ENCODE results near the gene ABI1. TPM values are rescaled to one million over a fixed set of nuclear protein-coding genes. Genes with fewer than 3 reads are reported as not detected.

Gene ABI1
- total RNA-seq, 1 experiment from 2014 or later = 33.9 TPM

- Mint-ChIP-seq H3K27me3 (ENCODE audit: low read depth) (no peaks in the 10 kb centered on the region), H3K4me1 (no peaks in the 10 kb centered on the region), H3K4me3 (no peak overlapping the region), H3K27ac (no peak overlapping the region), H3K36me3 (peaks cover 4% of the 10 kb centered on the region), H3K9me3 (no peaks in the 10 kb centered on the region)
- DNase-seq (ENCODE audit: low spot score) (no peak), ATAC-seq (no peak)
- TF ChIP-seq ZMAT4 (CRISPR knock-in tag; IDR thresholded peaks at IDR 0.05) (no peak), USF1 (CRISPR knock-in tag; IDR thresholded peaks at IDR 0.05) (no peak), NFE2L1 (CRISPR knock-in tag; IDR thresholded peaks at IDR 0.05) (no peak), AR (CRISPR knock-in tag; IDR thresholded peaks at IDR 0.05) (no peak), ZNF317 (CRISPR knock-in tag; IDR thresholded peaks at IDR 0.05; ENCODE audit: borderline replicate concordance, low read depth) (no peak), ATF1 (CRISPR knock-in tag; IDR thresholded peaks at IDR 0.05) (no peak), HMGXB4 (CRISPR knock-in tag; IDR thresholded peaks at IDR 0.05) (no peak)
- ChIA-PET CTCF (interaction anchor here (0.7 to 0.8 kb wide), 2 partner anchors 37 to 244 kb away, joined by 3 read pairs; partner anchors contain the start of gene ABI1), POLR2A (no interaction called here)
Observed at GRCh38 chr10:26824015-26824690, 36.6 kb downstream of the ABI1 start.

GRCh38 chr10:26821699-26822570 lies 38.8 kb downstream of the ABI1 start:
- H3K4me3 Mint-ChIP-seq = no peak overlapping the region
- no peaks in the 10 kb centered on the region for H3K27me3 Mint-ChIP-seq (ENCODE audit: low read depth)
- H3K9me3 Mint-ChIP-seq = no peaks in the 10 kb centered on the region
- H3K4me1 Mint-ChIP-seq = no peaks in the 10 kb centered on the region
- POLR2A ChIA-PET = no interaction called here
- TF ChIP-seq OVOL2 (CRISPR knock-in tag; IDR thresholded peaks at IDR 0.05; ENCODE audit: borderline replicate concordance) = no peak
- TF ChIP-seq ATF6 (CRISPR knock-in tag; IDR thresholded peaks at IDR 0.05) = no peak
- no peak for TF ChIP-seq SP1 (CRISPR knock-in tag; conservative IDR thresholded peaks at IDR 0.05)
- TF ChIP-seq ZNF671 (CRISPR knock-in tag; IDR thresholded peaks at IDR 0.05) = no peak
- no peak for TF ChIP-seq ZNF263 (CRISPR knock-in tag; IDR thresholded peaks at IDR 0.05; ENCODE audit: low read depth)
- TF ChIP-seq ZMAT4 (CRISPR knock-in tag; IDR thresholded peaks at IDR 0.05) = no peak
- TF ChIP-seq ATF3 (CRISPR knock-in tag; conservative IDR thresholded peaks at IDR 0.05) = no peak
- no peak for TF ChIP-seq RELA (CRISPR knock-in tag; IDR thresholded peaks at IDR 0.05; ENCODE audit: borderline replicate concordance)
- no peak for TF ChIP-seq ZNF416 (CRISPR knock-in tag; IDR thresholded peaks at IDR 0.05)
- TF ChIP-seq ZBTB43 (CRISPR knock-in tag; IDR thresholded peaks at IDR 0.05) = no peak
- no peak for TF ChIP-seq ZNF532 (CRISPR knock-in tag; IDR thresholded peaks at IDR 0.05; ENCODE audit: borderline replicate concordance)
- no peak overlapping the region for H3K27ac Mint-ChIP-seq
- peaks cover 4% of the 10 kb centered on the region for H3K36me3 Mint-ChIP-seq
- CTCF ChIA-PET = interaction anchor here (1.0 kb wide), 1 partner anchor 24 kb away, joined by 3 read pairs; no protein-coding TSS in a partner anchor
- ATAC-seq = no peak
- no peak for DNase-seq (ENCODE audit: low spot score)
